ENCODE data around the gene HS3ST3B1.

GRCh38 chr17:14395255-14395654 is 94.4 kb downstream of the HS3ST3B1 start:
- TF ChIP-seq CTCF (IDR thresholded peaks at IDR 0.05): no peak
- TF ChIP-seq POLR2A (IDR thresholded peaks at IDR 0.05): no peak
